Adrenal gland (tissue), 12 donors: ENCODE data around the gene RHOA. TPM values are rescaled to one million over a fixed set of nuclear protein-coding genes. Genes with fewer than 3 reads are reported as not detected.
A peak's percentile ranks its signal among the peaks of the same experiment; 100 is the strongest.
"Not testable (repeated sequence)": the region's sequence is repeated elsewhere in the genome, so short reads cannot be mapped to it uniquely, and the experiment has no call there.

Experiments used
- DNase-seq, 7 donors: peaks; one replicate each; pipeline ENCODE4 v3.0.0-alpha.2; 2019 to 2020
- H3K27ac ChIP-seq, 5 donors: fragments of 200-600 bp; sonication (generic) in 4 of 5; 1 replicate in 3 of 5; 2 replicates in 2 of 5; pipeline versions ENCODE4 v1.5.1 to v1.8.0; 2016 to 2020; ENCODE audit warnings: mild to moderate bottlenecking in 1 of 5
- H3K27me3 ChIP-seq: fragments of 200-600 bp; 2 replicates; pipeline ENCODE4 v1.8.0; 2021
- H3K36me3 ChIP-seq, 2 donors: fragments of 200-600 bp; replicated peaks in 1 of 2; 1 replicate in 1 of 2; 2 replicates in 1 of 2; pipeline versions ENCODE4 v1.5.1 to v1.8.0; 2018 to 2022
- H3K4me1 ChIP-seq, 2 donors: fragments of 200-600 bp; replicated peaks in 1 of 2; 1 replicate in 1 of 2; 2 replicates in 1 of 2; pipeline versions ENCODE4 v1.5.1 to v1.8.0; 2018 to 2021
- H3K4me3 ChIP-seq, 4 donors: fragments of 200-600 bp; sonication (generic) in 3 of 4; one replicate each; pipeline ENCODE4 v1.5.1; 2016 to 2018
- H3K9me3 ChIP-seq, 3 donors: fragments of 200-600 bp; sonication (generic) in 1 of 3; replicated peaks in 1 of 3; 1 replicate in 2 of 3; 2 replicates in 1 of 3; pipeline versions ENCODE4 v1.5.1 to v1.8.0; 2016 to 2021
- CTCF ChIP-seq, 6 experiments: fragments of 450-650 bp in 4 of 6; fragments of 200-600 bp in 2 of 6; sonication (generic) in 1 of 6; IDR thresholded peaks; 1 replicate in 5 of 6; 2 replicates in 1 of 6; pipeline versions ENCODE4 v1.5.1 to v1.8.0; 2016 to 2021; ENCODE audit warnings: antibody characterized with exemption in 6 of 6, mild to moderate bottlenecking in 2 of 6, moderate library complexity in 1 of 6
- POLR2A ChIP-seq, 2 donors: fragments of 450-650 bp; IDR thresholded peaks; one replicate each; pipeline ENCODE4 v1.6.1; 2017; ENCODE audit warnings: antibody characterized with exemption in 2 of 2, mild to moderate bottlenecking in 2 of 2, moderate library complexity in 1 of 2
- WGBS, 4 donors: extraction: QIAGEN DNeasy Blood & Tissue Kit in 2 of 4; methylation state at CpG; one replicate each; pipeline versions ENCODE4 v1.1.5 to v1.1.7; 2013 to 2017; 5-methylcytosine and 5-hydroxymethylcytosine counted together
- intact Hi-C, 2 donors: fragments of 100-400 bp; cut with DNase I; formaldehyde crosslinking; loops; one replicate each; pipeline versions ENCODE4 v1.14.1 to v1.15.0; 2022 to 2023
- polyA plus RNA-seq, 3 donors: library from polyadenylated mRNA; stranded (reverse); fragments of 200-250 nt in 2 of 3; fragments of 350-450 nt in 1 of 3; fragmentation: Illumina TruSeq in 1 of 3; extraction: RNeasy Lipid Tissue Mini Kit (QIAGEN cat#74804) in 1 of 3; gene quantifications; one replicate each; pipeline ENCODE4 v1.2.3, GENCODE V29; 2013 to 2014
- total RNA-seq, 9 donors: library from RNA; depleted of rRNA in 4 of 9; stranded (reverse); fragments of >200 nt in 4 of 9; fragments of 120-200 nt in 1 of 9; fragmentation: NEBNext Ultra II Directional in 1 of 9; extraction: Animal tissue kit (Norgen Biotek cat#: 25700) in 1 of 9; gene quantifications; one replicate each; pipeline versions ENCODE4 v1.1.0 to v1.2.4, GENCODE V29; 2013 to 2023
- donor health status: healthy with polysubstance abuse.
- donor health status: Bipolar disorder and iron deficiency.
- donor health status: DM: yes; HTN: yes; CAD: no.
- donor health status: DM: no; HTN: no; CAD: no.
- donor health status: DM: no; HTN: no; CAD: no.
- donor health status: DM: yes; HTN: yes; CAD: no.

RHOA gene
- total and polyA plus RNA-seq, 12 donors: 185 to 913 (median 429) TPM

GRCh38 chr3:49339581-49339940 is 72.2 kb downstream of the RHOA start:
- intact Hi-C loops: loop anchor here in 1 of 2 donors (10.0 kb wide), 1 partner anchor 115 kb away; no protein-coding TSS in a partner anchor
- peak overlapping the region; percentile 78 to 95 (median 85) for H3K27ac ChIP-seq
- peaks cover 12 to 34% of the 10 kb centered on the region in 2 donors for H3K4me1 ChIP-seq
- H3K4me3 ChIP-seq: peak overlapping the region; percentile 28 to 91 (median 64)
- H3K36me3 ChIP-seq: peaks cover 0 to 11% of the 10 kb centered on the region in 2 donors
- WGBS, 4 donors: 0 to 2% (median 1%) methylated on average over 3 to 17 of the region's 17 CpGs
- DNase-seq: peak in 2 of 7 donors; percentile 39 to 51
- no peak for TF ChIP-seq CTCF (IDR thresholded peaks at IDR 0.05)
- H3K27me3 ChIP-seq: no peaks in the 10 kb centered on the region
- no peaks in the 10 kb centered on the region for H3K9me3 ChIP-seq

DNA sequence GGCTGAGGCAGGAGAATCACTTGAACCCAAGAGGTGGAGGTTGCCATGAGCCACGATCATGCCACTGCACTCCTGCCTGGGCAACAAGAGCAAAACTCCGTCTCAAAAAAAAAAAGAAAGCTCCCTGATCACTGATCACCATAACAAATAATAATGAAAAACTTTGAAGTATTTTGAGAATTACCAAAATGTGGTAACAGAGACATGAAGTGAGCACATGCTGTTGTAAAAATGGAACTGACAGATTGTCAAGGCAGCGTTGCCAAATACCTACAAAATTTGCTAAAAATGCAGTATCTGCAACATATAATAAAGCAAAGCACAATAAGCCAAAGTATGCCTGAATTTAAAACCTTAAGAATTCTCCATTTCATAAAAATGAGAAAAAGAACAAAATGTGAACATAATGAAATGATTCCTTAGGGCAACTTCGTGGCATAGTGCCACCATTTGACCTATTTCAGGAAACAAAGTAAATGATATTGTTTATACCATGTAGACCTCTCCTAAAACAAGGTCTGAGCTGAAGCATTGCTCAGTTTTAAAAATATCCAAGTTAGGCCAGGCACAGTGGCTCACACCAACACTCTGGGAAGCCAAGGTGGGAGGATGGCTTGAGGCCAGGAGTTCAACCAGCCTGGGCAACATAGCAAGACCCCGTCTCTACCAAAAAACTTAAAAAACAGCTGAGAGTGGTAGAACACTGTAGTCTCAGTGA is 77.7 kb downstream of the RHOA start:
- Histone ChIP-seq H3K4me1 (peaks cover 4 to 13% of the 10 kb centered on the region in 2 donors), H3K27me3 (no peaks in the 10 kb centered on the region), H3K27ac (no peak overlapping the region), H3K4me3 (no peak overlapping the region), H3K9me3 (no peaks in the 10 kb centered on the region), H3K36me3 (peaks cover 0 to 52% of the 10 kb centered on the region in 2 donors)
- TF ChIP-seq CTCF (IDR thresholded peaks at IDR 0.05) (no peak), POLR2A (IDR thresholded peaks at IDR 0.05) (no peak)
- no peak for DNase-seq
- 82 to 93% (median 91%) methylated on average over 5 of the region's 5 CpGs for WGBS, 4 donors
- intact Hi-C loops: loop anchor here in 1 of 2 donors (10.0 kb wide), 1 partner anchor 121 kb away; no protein-coding TSS in a partner anchor

DNA sequence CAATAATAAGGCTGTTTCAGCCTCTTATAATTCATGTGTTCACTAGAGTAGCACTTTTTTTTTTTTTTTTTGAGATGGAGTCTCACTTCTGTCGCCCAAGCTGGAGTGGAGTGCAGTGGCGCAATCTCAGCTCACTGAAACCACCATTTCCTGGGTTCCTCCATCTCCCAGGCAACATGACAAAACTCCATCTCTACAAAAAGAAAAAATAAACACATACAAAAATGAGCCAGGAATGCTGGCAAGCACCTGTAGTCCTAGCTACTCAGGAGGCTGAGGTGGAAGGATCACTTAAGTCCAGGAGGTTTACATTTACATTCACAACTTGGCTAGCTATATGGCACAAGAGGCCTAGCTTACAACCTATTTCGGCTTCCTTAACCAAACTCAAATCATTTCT is 78.7 kb downstream of the RHOA start:
- 76 to 82% (median 78%) methylated on average over 3 of the region's 3 CpGs for WGBS, 4 donors
- TF ChIP-seq POLR2A (IDR thresholded peaks at IDR 0.05): no peak
- TF ChIP-seq CTCF (IDR thresholded peaks at IDR 0.05): no peak
- H3K36me3 ChIP-seq: peaks cover 0 to 62% of the 10 kb centered on the region in 2 donors

DNA sequence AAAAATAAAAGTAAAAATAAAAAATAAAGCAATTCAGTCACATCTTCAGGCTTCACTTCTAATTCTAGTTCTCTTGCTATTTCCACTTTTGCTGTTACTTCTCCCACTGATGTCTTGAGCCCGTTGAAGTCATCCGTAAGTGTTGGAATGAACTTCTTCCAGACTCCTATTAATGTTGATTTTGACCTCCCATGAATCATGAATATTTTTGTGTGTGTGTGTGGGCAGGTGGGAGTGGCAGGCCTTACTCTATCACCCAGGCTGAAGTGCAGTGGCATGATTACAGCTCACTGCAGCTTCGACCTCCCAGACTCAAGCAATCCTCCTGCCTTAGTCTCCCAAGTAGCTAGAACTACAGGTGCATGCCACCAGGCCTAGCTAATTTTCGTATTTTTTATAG is 82.6 kb downstream of the RHOA start:
- no peaks in the 10 kb centered on the region for H3K9me3 ChIP-seq
- intact Hi-C loops: loop anchor here in 1 of 2 donors (10.0 kb wide), 1 partner anchor 116 kb away; no protein-coding TSS in a partner anchor
- no peak for DNase-seq
- no peak for TF ChIP-seq CTCF (IDR thresholded peaks at IDR 0.05)
- no peak overlapping the region for H3K4me3 ChIP-seq
- WGBS, 4 donors: 90 to 94% (median 94%) methylated on average over 4 of the region's 4 CpGs
- no peaks in the 10 kb centered on the region for H3K4me1 ChIP-seq
- no peak overlapping the region for H3K27ac ChIP-seq
- H3K36me3 ChIP-seq: peaks cover 0 to 87% of the 10 kb centered on the region in 2 donors
- H3K27me3 ChIP-seq: no peaks in the 10 kb centered on the region

More for the DNA sequence above, 78.7 kb downstream of the RHOA start:
- no peaks in the 10 kb centered on the region for H3K27me3 ChIP-seq
- no peak overlapping the region for H3K4me3 ChIP-seq
- H3K9me3 ChIP-seq: no peaks in the 10 kb centered on the region
- no peak for DNase-seq
- H3K4me1 ChIP-seq: peaks cover 0 to 4% of the 10 kb centered on the region in 2 donors
- intact Hi-C loops: loop anchor here in 1 of 2 donors (10.0 kb wide), 1 partner anchor 122 kb away; no protein-coding TSS in a partner anchor
- no peak overlapping the region for H3K27ac ChIP-seq

- H3K27me3 ChIP-seq, H3K4me3 ChIP-seq, H3K27ac ChIP-seq, H3K4me1 ChIP-seq, DNase-seq, H3K9me3 ChIP-seq: not testable (repeated sequence)
- intact Hi-C loops: loop anchor here in 1 of 2 donors (10.0 kb wide), 1 partner anchor 116 kb away; no protein-coding TSS in a partner anchor
- peaks cover 0 to 87% of the 10 kb centered on the region in 2 donors for H3K36me3 ChIP-seq
- WGBS, 4 donors: 78 to 90% (median 87%) methylated on average over 2 of the region's 2 CpGs
Measured at GRCh38 chr3:49328350-49328749, 83.4 kb downstream of the RHOA start.
